ENCODE data around the gene DCTD. TPM values are rescaled to one million over a fixed set of nuclear protein-coding genes. Genes with fewer than 3 reads are reported as not detected.

Gene DCTD
- total and polyA plus RNA-seq, 10 donors: 40.4 to 97.2 (median 72.7) TPM

GRCh38 chr4:182862141-182862875 lies 54.9 kb downstream of the DCTD start:
- DNase-seq: peak; percentile 55
- intact Hi-C loops (cut with DNase I; ENCODE audit: low total_unique reads): no loop called here
- no peaks in the 10 kb centered on the region for H3K36me3 ChIP-seq

GRCh38 chr4:182861346-182861745 lies 55.8 kb downstream of the DCTD start:
- H3K4me3 ChIP-seq: no peak overlapping the region
- 74 to 88% (median 84%) methylated on average over 10 of the region's 10 CpGs for WGBS, 5 donors
- H3K9me3 ChIP-seq: peaks cover 0 to 9% (median 7%) of the 10 kb centered on the region in 8 donors
- TF ChIP-seq POLR2AphosphoS5 (IDR thresholded peaks at IDR 0.05) (no peak), CTCF (IDR thresholded peaks at IDR 0.05 in 8 of 11, conservative IDR thresholded peaks at IDR 0.05 in 3 of 11) (no peak), POLR2A (IDR thresholded peaks at IDR 0.05) (no peak)
- H3K27me3 ChIP-seq (replicated peaks in 1 of 7): peaks cover 0 to 5% (median 0%) of the 10 kb centered on the region in 7 donors
- H3K27ac ChIP-seq: no peak overlapping the region
- DNase-seq: no peak
- intact Hi-C loops (cut with DNase I; ENCODE audit: low total_unique reads): no loop called here
- no peaks in the 10 kb centered on the region for H3K36me3 ChIP-seq
- H3K4me1 ChIP-seq: peaks cover 0 to 14% (median 6%) of the 10 kb centered on the region in 6 donors

More at GRCh38 chr4:182862141-182862875, 54.9 kb downstream of the DCTD start:
- Histone ChIP-seq H3K9me3 (peaks cover 0 to 9% (median 7%) of the 10 kb centered on the region in 8 donors), H3K27ac (no peak overlapping the region), H3K4me3 (no peak overlapping the region), H3K4me1 (peaks cover 0 to 14% (median 6%) of the 10 kb centered on the region in 6 donors), H3K27me3 (replicated peaks in 1 of 7) (peaks cover 0 to 5% (median 0%) of the 10 kb centered on the region in 7 donors)
- 81 to 87% (median 82%) methylated on average over 14 to 17 of the region's 17 CpGs for WGBS, 5 donors
- TF ChIP-seq POLR2A (IDR thresholded peaks at IDR 0.05) (no peak), POLR2AphosphoS5 (IDR thresholded peaks at IDR 0.05) (no peak), CTCF (IDR thresholded peaks at IDR 0.05 in 8 of 11, conservative IDR thresholded peaks at IDR 0.05 in 3 of 11) (no peak)

- intact Hi-C loops (cut with DNase I; ENCODE audit: low total_unique reads): no loop called here
- H3K27me3 ChIP-seq (replicated peaks in 1 of 7): peaks cover 0 to 5% (median 0%) of the 10 kb centered on the region in 7 donors
- H3K36me3 ChIP-seq: no peaks in the 10 kb centered on the region
- no peak for TF ChIP-seq POLR2AphosphoS5 (IDR thresholded peaks at IDR 0.05)
- TF ChIP-seq POLR2A (IDR thresholded peaks at IDR 0.05): no peak
- TF ChIP-seq CTCF (IDR thresholded peaks at IDR 0.05 in 8 of 11, conservative IDR thresholded peaks at IDR 0.05 in 3 of 11): no peak
- peaks cover 0 to 14% (median 6%) of the 10 kb centered on the region in 6 donors for H3K4me1 ChIP-seq
- no peak overlapping the region for H3K4me3 ChIP-seq
- peak; percentile 4 for DNase-seq
- H3K9me3 ChIP-seq: peaks cover 0 to 9% (median 7%) of the 10 kb centered on the region in 8 donors
- H3K27ac ChIP-seq: no peak overlapping the region
- WGBS, 5 donors: 92 to 98% (median 96%) methylated on average over 2 of the region's 2 CpGs
These were observed 57.5 kb downstream of the DCTD start for GRCh38 chr4:182859730-182860129.

- Histone ChIP-seq H3K9me3 (peaks cover 0 to 15% (median 12%) of the 10 kb centered on the region in 8 donors), H3K4me1 (peaks cover 0 to 12% (median 6%) of the 10 kb centered on the region in 6 donors), H3K27ac (no peak overlapping the region), H3K27me3 (replicated peaks in 1 of 7) (no peaks in the 10 kb centered on the region), H3K4me3 (no peak overlapping the region), H3K36me3 (no peaks in the 10 kb centered on the region)
- intact Hi-C loops (cut with DNase I; ENCODE audit: low total_unique reads): no loop called here
- TF ChIP-seq POLR2AphosphoS5 (IDR thresholded peaks at IDR 0.05) (no peak), CTCF (IDR thresholded peaks at IDR 0.05 in 8 of 11, conservative IDR thresholded peaks at IDR 0.05 in 3 of 11) (no peak), POLR2A (IDR thresholded peaks at IDR 0.05) (no peak)
- 88 to 96% (median 95%) methylated on average over 4 of the region's 4 CpGs for WGBS, 5 donors
- DNase-seq: no peak
These were observed 58.5 kb downstream of the DCTD start for GRCh38 chr4:182858711-182859110.
